Measurements from ENCODE around the gene BAZ1A.
A peak's percentile ranks its signal among the peaks of the same experiment; 100 is the strongest.
"Not testable (repeated sequence)": the region's sequence is repeated elsewhere in the genome, so short reads cannot be mapped to it uniquely, and the experiment has no call there.

Gene BAZ1A

GRCh38 chr14:34782031-34782430, 93.1 kb downstream of the BAZ1A start:
- no peak for DNase-seq (ENCODE audit: low read depth in 3 of 3)

DNA sequence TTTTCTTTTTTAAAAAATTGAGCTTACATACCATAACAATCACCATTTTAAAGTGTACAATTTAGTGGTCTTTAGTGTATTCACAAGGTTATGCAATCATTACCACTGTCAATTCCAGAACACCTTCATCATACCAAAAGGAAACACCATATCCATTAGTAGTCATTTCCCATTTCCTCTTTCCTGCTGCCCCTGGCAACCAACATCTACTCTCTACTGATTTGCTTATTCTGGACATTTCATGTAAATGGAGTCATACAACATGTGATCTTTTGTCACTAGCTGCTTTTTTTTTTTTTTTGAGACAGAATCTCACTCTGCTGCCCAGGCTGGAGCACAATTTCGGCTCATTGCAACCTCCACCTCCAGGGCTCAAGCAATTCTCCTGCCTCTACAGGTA, 93.9 kb downstream of the BAZ1A start:
- no peak for DNase-seq (ENCODE audit: low read depth in 3 of 3)

GRCh38 chr14:34780646-34781045, 94.5 kb downstream of the BAZ1A start:
- DNase-seq (ENCODE audit: low read depth in 3 of 3), result no peak

GRCh38 chr14:34778744-34779143, 96.4 kb downstream of the BAZ1A start:
- DNase-seq (ENCODE audit: low read depth in 3 of 3), result no peak

DNA sequence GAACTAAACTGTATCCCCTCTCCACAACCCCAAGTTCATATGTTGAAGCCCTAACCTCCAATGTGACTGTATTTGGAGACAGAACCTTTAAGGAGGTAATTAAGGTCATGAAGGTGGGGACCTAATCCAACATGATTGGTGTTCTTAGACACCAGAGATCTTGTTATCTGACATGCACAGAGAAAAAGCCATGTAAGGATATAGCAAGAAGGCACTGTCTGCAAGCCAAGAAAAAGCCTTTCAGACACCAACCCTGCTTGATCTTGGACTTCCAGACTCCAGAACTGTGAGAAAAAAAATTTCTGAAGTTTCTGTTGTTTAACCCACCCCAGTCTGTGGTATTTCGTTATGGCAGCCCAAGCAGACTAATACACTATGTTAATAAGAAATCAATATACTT, 98.5 kb downstream of the BAZ1A start:
- no peak for DNase-seq (ENCODE audit: low read depth in 3 of 3)

- no peak for DNase-seq (ENCODE audit: low read depth in 3 of 3)
Measured at GRCh38 chr14:34775922-34776321, 99.2 kb downstream of the BAZ1A start.

- no peak for DNase-seq (ENCODE audit: low read depth in 3 of 3)
Measured at GRCh38 chr14:34775342-34775741, 99.8 kb downstream of the BAZ1A start.

GRCh38 chr14:34770901-34771300, 104.3 kb downstream of the BAZ1A start:
- no peak for DNase-seq (ENCODE audit: low read depth in 3 of 3)

DNA sequence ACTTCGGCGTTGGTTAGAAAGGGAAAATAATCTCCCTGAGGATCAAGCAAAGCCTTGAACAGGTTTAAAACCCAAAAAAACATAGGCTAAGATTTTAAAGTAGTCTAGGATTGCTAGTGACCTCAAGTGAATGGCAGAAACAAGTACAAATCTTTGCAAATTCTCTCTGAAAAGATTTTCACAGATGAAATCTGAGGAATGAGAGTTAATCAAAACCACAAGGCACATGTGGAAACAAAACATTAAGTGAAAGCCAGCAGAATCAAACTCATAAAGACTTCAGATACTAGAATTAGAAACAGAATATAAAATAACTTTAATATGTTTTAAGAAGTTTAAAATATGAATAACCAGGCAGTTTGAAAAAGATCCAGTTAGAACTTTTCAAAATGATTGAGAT, 108.6 kb downstream of the BAZ1A start:
- DNase-seq (ENCODE audit: low read depth in 3 of 3), result no peak

DNA sequence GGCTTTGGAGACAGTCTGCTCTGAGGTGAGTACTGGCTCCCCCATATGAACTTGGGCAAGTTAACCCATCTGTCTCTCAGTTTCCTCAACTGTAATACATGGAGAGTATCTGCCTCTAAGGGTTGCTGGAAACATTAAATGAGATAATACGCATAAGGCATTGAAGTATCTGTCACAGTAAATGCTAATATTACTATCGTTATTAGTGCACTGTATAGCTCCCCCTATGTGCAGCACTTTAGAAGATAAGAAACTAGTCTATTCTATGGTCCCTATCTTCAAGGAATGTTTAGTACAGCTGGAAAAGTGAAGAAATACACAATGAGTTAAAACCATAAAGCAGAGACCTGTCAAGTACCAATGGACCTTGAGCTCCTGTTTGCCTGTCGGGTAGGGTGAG, 109.1 kb downstream of the BAZ1A start:
- DNase-seq (ENCODE audit: low read depth in 3 of 3), result no peak

DNA sequence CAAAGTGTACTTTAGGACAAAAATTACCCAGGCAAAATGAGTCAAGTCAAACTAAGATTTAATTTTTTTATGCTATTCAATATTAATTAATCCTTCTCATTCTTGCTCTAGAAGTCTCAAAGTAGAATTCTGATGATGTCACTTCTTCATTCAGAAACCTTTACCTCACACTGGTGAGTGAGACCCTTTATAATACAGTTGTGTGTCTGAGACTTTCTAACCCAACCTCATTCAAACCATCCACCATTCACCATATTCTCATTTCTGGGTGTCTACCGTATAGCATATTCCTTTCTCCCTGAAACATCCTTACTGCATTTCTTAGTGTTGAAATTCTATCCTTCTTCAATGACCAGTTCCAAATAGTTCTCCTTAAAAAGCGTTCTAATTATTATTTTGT, 119.9 kb downstream of the BAZ1A start:
- DNase-seq (ENCODE audit: low read depth in 3 of 3), result no peak

DNA sequence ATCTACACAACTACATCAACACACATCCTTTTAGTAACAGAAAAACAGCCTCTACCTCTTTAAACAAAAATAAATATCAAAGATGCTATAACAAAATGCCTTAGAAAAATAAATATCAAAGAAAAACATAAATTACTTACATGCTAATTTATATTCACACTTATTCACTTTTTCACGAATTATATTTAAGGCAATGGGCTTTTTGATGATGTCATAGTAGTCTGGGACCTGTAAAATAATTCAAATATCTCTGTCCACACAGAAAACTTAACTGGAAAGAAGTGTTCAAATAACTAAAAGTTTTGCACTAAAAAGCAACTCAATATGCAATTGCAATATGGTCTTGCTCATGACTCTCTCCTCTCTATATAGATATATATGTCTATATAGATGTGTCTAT, 120.5 kb downstream of the BAZ1A start:
- DNase-seq (ENCODE audit: low read depth in 3 of 3), result no peak

DNA sequence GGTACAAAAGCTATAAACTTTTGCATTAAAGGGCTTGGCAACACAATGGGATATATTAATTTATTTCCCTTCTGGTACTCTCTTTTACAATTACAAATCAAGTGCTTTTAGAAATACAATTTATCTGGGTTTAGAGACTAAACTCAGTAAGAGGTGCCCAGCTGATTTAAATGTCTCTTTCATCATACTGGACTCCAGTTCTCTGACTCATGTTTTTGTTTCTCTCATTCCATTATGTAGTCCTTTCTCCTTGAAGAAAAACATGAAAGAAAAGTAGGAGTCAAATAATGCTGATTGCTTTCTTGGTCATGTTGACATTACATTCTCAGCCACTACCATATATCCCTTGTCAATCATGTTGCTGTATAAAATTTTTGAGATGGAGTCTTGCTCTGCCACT, 124.5 kb downstream of the BAZ1A start:
- no peak for DNase-seq (ENCODE audit: low read depth in 3 of 3)

- DNase-seq (ENCODE audit: low read depth in 3 of 3), result no peak
Measured at GRCh38 chr14:34750233-34750632, 124.9 kb downstream of the BAZ1A start.

DNA sequence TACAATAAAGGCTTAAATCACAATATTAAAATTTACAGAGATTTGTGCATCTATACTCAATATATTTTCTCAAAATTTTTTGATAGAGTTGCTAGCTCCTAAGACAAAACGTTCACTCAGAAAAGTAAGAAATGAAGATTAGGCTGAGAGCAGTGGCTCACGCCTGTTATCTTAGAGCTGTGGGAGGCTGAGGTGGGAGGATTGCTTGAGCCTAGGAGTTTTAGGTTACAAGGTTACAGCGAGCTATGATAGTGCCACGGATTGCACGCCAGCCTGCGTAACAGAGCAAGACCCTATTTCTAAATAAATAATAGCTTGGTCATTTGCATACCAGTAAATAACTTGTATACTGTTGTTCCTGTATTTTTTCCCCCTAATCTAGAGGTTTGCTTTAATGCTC, 125.8 kb downstream of the BAZ1A start:
- DNase-seq (ENCODE audit: low read depth in 3 of 3), result no peak

- no peak for DNase-seq (ENCODE audit: low read depth in 3 of 3)
Measured at GRCh38 chr14:34742270-34743115, 132.7 kb downstream of the BAZ1A start.

- DNase-seq (ENCODE audit: low read depth in 3 of 3), result no peak
Measured at GRCh38 chr14:34741840-34742239, 133.3 kb downstream of the BAZ1A start.

- DNase-seq (ENCODE audit: low read depth in 3 of 3), result not testable (repeated sequence)
Measured at GRCh38 chr14:34740139-34740538, 135.0 kb downstream of the BAZ1A start.

- not testable (repeated sequence) for DNase-seq (ENCODE audit: low read depth in 3 of 3)
Measured at GRCh38 chr14:34737079-34737478, 138.1 kb downstream of the BAZ1A start.

- DNase-seq (ENCODE audit: low read depth in 3 of 3), result no peak
Measured at GRCh38 chr14:34733245-34733644, 141.9 kb downstream of the BAZ1A start.

DNA sequence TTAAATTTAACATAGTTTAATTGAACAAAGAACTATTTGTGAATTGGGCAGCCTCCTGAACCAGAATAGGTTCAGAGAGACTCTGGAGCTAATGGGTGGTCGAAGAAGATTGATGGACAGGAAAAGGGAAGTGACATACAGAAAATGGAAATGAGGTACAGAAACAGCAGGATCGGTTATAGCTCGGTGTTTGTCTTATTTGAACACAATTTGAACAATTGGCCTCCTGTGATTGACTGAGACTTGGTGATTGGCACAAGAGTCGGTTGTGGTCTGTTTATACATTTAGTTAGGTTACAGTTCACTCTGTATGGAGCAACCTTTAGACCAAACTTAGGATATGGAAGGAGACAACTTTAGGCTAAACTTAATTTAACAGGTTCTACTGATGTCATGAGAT, 142.4 kb downstream of the BAZ1A start:
- DNase-seq (ENCODE audit: low read depth in 3 of 3), result no peak

GRCh38 chr14:34723867-34724266, 151.3 kb downstream of the BAZ1A start:
- no peak for DNase-seq (ENCODE audit: low read depth in 3 of 3)

DNA sequence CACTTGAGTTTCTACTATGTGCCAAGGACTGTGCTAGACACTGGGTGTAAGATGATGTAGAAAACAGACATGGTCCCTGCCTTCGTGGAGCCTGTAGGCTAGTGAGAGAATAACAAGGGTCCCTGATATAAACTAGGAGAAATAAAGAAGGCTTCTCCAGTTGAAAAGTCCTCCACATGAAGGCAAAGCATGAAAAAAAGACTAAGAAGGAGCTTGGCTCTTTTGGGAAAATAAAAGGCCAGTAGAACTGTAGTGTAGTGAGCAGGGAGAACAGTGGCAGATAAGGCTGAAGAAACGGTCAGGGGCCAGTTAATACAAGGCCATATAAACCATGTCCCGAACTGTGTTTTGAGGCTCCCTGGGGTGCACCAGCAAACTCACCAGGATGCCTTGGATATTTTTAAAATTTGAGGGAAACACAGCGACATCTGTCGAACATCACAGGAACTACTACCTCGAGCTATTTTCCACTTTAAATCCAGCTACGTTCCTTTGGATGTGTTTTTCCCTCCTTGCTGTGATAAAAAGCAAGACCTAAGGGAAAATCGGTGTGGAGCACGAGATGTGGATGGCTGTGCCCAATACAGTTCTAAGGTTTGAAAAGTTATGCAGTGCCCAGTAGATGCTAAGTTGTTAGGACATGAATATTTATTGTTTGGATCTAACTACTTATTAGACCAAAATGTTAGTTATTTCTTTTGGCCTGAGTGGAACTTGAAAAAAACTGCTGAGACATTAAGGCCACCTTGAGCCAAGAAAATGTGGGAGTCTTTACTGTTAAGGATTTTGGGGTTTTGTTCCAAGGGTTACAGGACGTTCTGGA, 152.2 kb downstream of the BAZ1A start:
- peak in 2 of 3 experiments; percentile 2 to 14 for DNase-seq (ENCODE audit: low read depth in 3 of 3)
